GM19023 (cell line): ENCODE measurements around the gene PFDN4.
A peak's percentile ranks its signal among the peaks of the same experiment; 100 is the strongest.

ENCODE experiments used
- ATAC-seq: cut with Tn5 transposase; IDR thresholded peaks from one replicate; pipeline ENCODE4 v1.9.1; 2021; ENCODE audit warnings: mild to moderate bottlenecking, moderate library complexity; ENCODE audit not compliant: unreplicated experiment

The PFDN4 gene

GRCh38 chr20:54173653-54174456 lies 34.0 kb upstream of the PFDN4 start, which contains the start of gene CYP24A1:
TSS of gene CYP24A1 (minus strand) at chr20:54173986. CDS start at chr20:54173579, 407 bp downstream.
- ATAC-seq = no peak

- no peak for ATAC-seq
Observed at GRCh38 chr20:54174457-54175175, 33.3 kb upstream of the PFDN4 start.

DNA sequence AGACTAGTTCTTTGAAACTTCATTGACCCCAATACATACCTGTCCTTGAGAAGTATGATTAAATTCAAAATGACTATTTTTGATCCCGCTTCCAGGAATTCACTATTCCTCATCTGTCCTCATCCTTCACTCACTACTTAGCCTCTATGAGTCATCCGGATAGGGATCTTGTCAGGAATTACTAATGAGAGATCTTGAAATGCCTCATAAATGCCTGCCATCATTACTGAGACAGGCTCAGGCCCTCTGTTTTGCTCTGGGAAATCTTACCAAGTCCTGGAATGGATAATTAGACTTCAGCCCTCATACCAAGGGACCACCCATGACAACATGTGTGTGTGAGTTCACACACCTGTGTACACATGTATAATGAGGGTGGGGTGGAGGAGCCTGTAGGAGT lies 31.3 kb upstream of the PFDN4 start:
- ATAC-seq = no peak

- no peak for ATAC-seq
Observed at GRCh38 chr20:54177378-54177777, 30.5 kb upstream of the PFDN4 start.

DNA sequence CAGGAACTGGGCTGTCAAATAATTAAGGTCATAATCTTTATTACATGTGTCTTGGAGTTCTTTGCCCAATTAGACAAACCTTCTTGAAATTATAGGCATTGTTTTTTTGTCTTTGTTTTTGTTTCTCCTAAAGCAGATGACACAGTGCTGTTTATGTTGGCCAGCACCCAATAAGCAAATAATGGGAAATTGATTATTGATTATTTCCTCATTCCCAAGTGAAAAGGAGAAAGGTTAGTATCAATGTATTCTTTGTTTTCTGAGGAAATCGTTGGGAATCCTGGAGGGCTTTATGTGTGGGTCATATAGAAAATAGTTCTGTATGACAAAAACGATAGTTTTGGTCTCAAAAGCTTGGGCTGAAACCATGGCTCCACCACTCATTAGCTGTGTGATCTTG lies 29.6 kb upstream of the PFDN4 start:
- no peak for ATAC-seq

DNA sequence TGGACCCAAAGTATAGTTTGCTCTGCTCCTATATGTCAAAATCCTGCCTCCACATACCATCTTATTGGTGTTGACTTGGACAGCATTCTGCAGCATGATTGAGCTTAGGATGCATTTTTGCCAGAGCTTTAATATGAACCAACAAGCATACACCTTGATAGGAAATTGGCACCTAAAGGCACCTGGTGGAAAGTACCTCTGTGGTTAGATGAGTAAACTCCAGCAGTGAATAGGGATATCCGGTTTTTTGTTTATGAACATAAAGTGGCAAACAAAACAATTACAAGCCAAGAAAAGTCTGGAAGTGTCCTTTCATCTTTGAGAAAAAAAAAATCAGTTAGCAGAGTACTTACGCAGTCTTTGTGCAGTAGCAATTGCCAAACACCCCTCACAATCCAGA lies 27.9 kb upstream of the PFDN4 start:
- no peak for ATAC-seq

- no peak for ATAC-seq
Observed at GRCh38 chr20:54180931-54181330, 27.0 kb upstream of the PFDN4 start.

- ATAC-seq = no peak
Observed at GRCh38 chr20:54184071-54184470, 23.8 kb upstream of the PFDN4 start.

- ATAC-seq = no peak
Observed at GRCh38 chr20:54184904-54185626, 22.8 kb upstream of the PFDN4 start.

GRCh38 chr20:54188132-54188849 lies 19.6 kb upstream of the PFDN4 start:
- no peak for ATAC-seq

DNA sequence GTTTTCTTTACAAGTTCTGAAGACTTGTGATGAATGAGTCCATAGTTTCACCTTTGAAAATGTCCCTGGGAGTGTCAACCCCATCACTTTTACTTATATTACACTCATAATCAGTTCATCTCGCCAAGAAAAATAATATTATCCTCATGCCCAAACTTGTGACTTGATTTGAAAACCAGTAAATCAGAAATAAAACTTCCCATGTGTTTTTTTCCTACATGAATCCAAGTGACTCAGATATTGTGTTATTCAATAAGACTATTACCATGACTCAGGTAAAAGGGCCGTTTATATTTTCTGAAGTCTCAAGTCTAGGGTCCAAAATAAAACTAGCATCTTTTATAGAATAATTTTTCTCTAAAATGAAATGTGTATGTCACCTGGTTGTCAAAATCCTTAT lies 18.3 kb upstream of the PFDN4 start:
- ATAC-seq = no peak

DNA sequence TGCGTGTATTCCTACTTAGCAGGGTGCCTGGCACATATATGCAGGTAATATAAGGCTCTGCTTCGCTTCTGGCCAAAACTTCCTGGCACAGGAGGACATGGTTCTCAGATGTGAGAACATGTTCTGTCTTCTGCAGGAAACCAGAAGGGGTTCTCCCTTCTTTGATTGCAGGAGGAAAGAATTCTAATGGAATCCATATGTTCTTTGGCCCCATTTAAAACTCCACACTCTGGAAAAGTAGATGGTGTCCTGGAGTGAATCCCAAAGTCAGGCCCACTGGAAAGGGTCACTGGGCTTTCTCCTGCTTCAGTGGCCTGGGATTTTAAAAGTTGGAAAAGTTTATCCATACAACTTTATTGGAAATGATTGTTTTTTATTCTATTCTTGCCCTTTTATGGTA lies 17.7 kb upstream of the PFDN4 start:
- no peak for ATAC-seq

GRCh38 chr20:54193817-54194216 lies 14.1 kb upstream of the PFDN4 start:
- no peak for ATAC-seq

DNA sequence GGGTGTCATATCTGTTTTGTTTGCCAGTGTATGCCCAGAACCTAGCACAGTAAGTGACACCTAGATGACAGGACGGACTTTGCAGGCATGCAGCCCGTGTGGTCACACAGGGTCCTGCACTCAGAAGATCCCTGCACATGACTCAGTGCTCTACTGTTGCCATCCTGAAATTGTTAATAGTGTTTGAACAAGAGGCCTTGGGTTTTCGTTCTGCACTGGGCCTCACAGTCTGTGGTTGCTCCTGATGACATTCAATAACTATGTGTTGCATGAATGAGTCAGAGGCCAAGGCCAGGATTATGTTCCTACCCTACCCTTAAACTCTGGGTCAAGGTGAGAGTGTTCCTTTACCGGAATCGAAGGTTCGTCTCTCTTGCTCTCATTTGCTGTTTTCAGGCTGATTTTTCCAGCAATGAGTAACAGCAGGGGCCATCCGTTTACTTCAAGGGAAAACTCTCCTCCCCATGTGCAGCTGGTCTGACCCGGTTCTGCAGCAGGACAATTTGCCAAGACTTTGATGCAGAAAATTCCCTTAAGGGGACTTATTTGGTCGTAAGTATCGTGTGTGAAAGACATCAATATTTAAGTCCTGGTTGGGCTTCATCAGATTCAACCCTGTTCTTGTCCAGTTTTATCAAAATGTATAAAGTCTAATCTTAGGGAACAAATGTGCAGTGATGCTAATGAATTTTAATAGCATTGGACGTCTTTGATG lies 13.0 kb upstream of the PFDN4 start:
- no peak for ATAC-seq

DNA sequence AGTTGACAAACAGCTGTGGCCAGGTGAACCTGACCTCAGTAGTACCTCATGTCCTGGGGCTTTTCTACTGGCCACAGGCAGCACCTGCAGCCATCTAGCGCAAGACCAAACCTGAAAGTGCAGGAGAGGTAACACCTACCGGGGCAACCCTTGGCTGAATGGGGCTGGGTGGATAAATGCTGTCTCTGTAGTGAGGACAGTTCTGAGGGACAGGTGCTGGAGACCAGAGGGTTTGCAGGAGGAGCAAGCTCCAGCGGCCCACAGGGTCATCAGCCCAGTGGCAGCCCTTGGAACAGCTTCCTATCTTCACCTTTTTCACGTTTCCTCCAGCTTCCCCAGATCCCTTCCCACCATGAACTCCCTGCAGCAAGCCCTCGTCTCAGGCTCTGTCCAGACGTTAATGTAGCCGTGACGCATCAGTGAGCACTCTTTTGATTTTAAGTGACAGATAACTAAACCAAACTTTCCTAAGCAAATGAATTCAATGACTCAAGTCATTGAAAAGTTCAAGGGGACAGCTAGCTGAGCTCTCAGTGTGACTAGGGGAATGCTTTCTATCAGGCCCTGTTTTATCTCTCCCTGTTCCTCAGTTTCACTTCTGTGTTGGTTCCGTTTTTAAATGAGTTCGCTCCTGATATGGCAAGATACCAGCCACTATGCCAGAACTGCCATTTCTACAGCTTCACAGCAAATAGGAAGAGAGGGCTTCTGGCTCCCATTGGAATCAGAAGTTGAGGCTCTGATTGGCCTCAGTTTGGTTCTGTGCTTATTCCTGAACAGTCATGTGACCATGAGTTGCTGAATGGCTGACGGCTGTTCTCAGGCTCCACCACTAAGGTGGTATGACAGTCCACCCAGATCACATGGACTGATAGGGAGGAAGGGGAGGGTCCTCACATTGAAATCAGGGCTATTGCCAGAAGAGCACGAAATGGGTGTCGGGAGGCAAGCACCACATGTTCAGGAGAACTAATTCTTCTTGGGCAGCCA lies 12.1 kb upstream of the PFDN4 start:
- ATAC-seq = no peak

GRCh38 chr20:54197621-54198604 lies 10.0 kb upstream of the PFDN4 start:
- no peak for ATAC-seq

DNA sequence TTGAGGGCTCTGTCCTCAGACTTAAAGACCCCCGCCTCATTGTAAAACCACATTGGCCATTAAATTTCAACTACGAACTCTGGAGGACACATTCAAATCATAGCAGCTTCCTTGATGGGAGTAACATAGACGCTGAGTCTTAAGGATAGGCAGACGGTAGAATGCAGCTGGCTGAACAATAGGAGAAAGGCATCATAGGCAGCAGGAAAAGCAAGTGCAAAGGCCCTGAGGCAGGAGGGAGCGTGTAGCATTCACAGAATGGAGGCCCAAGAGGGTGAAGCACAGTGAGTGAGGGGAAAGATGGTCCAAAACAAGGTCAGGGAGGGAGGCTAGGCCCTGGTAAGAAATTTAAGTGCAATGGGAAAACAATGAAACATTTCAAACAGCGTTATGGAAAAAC lies 8.6 kb upstream of the PFDN4 start:
- no peak for ATAC-seq

GRCh38 chr20:54199721-54200176 lies 8.1 kb upstream of the PFDN4 start:
- peak; percentile 57 for ATAC-seq
